Measurements from ENCODE around the gene ZNF783.

GRCh38 chr7:149300620-149301285 is 38.8 kb downstream of the ZNF783 start:
- no peak for TF ChIP-seq CTCF (conservative IDR thresholded peaks at IDR 0.05; ENCODE audit: low read depth, low read length)
- TF ChIP-seq EZH2 (IDR thresholded peaks at IDR 0.05; ENCODE audit: borderline replicate concordance, low read depth, low read length, poor library complexity, severe bottlenecking): no peak
